GM18505 (cell line): ENCODE data around the gene COL2A1.
A peak's percentile ranks its signal among the peaks of the same experiment; 100 is the strongest.

Source experiments
- ATAC-seq: cut with Tn5 transposase; IDR thresholded peaks from one replicate; pipeline ENCODE4 v1.9.1; 2021; ENCODE audit not compliant: unreplicated experiment
- POLR2A ChIP-seq: IDR thresholded peaks from 4 replicates; pipeline ENCODE4 v1.6.1; 2011; ENCODE audit warnings: borderline replicate concordance; ENCODE audit not compliant: insufficient read depth, insufficient read length; ENCODE audit errors: extremely low read depth

The COL2A1 gene

DNA sequence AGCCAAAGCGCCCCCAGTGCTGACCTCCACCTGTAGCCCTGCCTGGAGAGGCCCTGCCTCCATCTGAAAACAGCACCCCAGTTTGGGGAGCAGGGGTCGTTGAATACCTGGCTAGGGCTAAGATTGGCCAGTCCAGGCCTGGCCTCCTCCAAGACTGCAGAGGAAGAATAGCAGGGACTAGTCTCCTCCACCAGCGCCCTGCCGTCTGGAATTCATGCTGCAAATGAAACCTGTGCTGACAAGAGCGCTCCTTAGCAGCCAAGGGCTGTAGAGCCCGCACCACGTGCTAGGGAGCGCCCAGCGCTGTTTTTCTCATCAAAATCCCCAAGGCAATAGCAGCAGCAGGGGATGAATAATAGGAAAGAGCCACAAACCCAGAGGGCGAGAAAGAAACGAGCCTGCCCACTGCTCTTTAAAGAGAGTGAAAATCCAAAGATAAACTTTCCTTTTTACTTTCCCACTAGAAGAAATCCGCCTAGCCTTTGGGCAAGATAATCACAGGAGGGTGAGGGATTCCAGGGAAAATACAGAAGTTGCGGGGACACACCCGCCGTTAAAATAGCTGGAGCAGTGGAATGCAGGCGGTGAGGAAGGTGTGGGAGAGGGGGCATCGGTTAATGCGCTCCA is 3.3 kb downstream of the COL2A1 start:
- no peak for TF ChIP-seq POLR2A
- no peak for ATAC-seq

DNA sequence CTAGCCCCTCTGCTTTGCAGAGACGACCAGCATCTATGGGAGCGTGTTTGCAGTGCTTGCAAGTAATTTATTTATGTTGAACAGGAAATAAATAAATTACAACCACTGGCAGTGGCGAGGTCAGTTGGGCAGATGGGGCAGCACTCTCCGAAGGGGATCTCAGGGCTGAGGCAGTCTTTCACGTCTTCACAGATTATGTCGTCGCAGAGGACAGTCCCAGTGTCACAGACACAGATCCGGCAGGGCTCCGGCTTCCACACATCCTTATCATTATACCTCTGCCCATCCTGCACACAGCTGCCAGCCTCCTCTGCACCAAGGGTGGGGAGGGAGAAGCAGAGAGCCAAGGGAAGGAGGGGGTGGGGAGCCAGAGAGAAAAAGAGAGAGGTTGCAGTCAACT is 4.5 kb downstream of the COL2A1 start:
- no peak for TF ChIP-seq POLR2A

DNA sequence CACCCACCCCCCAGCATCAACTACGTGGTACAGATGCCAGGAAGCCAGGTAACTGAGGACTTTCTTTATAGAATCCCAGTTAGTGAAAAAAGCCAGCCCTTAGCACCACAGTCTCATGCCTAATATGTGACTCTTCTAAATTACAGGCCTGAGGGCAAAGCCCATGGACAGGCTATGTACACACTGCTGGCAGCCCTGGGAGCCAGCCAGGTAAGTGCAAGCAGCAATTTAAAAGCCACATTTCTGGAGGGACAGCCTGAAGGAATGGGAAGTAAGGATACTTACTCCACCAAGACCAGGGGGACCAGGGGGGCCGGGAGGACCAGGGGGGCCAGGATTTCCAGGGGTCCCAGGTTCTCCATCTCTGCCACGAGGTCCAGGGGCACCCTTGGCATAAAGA is 7.0 kb downstream of the COL2A1 start:
- no peak for ATAC-seq
- TF ChIP-seq POLR2A = no peak

More for the DNA sequence above, 4.5 kb downstream of the COL2A1 start:
- ATAC-seq = no peak

GRCh38 chr12:47995981-47996401 is 8.3 kb downstream of the COL2A1 start:
- no peak for TF ChIP-seq POLR2A
- no peak for ATAC-seq

DNA sequence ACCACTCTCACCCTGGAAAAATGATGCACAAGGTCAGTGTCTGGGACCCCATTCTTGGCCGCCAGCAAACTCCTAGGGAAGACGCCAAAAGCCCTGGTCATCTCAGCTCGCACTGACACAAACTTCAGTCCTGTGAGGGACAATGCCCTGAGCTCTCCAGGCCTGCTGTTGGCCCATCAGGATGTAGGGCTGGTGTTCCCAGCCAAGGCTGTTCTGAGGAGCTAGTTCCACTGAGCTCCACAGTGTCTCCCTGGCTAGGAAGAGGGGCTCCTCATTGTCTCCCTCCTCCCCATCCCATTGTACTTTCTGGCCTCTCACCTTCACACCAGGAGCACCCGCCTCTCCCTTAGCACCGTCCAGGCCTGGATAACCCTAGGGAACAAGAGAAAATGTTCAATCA is 10.8 kb downstream of the COL2A1 start:
- ATAC-seq = no peak
- no peak for TF ChIP-seq POLR2A

GRCh38 chr12:47992776-47993175 is 11.5 kb downstream of the COL2A1 start:
- ATAC-seq = no peak
- no peak for TF ChIP-seq POLR2A

DNA sequence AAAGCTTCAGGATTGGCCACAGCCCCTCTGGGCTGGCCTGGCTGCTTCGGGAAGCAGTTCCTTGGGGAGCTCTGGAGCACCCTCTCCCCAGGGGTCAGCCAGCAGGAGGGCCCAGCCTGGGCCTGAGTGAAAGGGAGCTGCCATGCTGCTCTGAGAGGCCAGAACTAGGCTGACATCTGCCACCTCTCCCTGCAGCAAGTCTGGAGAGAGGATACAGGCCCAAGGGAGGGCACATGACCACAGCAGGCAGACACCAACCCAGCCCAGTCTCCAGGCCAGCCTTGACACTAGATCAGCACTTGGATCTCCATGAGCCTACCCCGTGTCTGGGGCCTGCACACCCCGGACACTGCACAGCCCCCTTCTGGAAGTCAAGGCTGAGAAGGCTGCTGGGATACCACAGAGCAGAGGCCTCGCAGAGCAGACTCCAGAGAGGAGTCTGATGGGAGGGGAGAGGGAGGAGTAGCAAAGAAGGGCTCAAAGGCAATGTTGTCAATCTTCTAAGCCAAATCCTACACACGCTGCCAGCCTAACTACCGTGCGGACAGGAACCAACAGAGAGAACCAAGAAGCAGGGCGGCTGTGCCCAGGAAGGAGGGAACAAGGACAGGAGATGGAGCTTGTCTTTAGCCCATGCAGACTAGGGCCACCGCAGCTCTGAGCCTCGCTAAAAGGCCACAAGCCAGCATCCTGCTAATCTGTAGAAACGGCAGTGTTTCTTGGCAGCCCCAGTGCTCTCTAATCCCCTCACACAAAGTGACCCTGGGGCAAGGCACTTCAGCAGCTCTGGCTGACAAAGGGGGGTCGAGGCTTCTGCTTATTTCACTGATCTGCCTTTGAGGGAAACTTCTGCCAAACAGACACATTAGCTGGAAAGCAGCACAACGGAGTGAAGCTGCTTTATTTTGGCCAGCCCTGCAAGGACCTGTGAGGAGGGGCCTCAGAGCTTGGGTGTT is 12.9 kb downstream of the COL2A1 start:
- TF ChIP-seq POLR2A = no peak
- no peak for ATAC-seq

DNA sequence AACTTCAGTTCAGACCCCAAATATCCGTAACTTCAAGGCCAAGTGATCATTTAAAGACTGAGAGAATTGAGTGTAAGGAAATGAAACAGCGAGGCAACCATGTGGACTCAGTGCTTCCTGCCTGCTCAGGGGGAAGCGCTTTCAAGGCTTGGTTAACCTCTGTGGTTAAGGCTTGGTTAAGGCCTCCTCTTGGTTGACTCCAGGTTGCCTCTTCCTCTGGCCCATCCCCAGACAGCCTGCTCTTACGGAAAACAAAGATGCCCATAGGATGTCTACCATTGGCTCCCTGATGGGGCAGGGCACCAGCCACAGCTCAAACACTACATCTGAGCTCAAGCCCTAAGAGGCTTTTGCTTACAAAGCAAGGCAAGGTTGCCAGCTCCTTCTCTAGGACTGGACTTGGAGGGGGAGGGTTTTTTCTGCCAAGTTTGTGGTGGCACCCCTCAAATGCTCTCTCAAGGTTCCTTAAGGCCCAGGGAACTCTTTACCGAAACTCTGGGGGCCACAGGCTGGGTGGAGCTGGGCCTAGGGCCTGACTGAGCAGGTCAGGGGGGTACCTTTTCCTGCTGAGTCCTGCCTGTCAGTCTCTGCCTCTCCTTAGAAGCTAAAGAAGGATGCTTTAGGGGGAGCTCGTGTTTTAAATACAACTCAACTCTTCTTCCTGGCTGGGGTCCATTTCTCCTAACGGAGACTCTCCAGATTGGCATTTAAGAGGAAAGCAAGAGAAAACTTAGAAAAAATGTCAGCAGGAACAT is 13.7 kb downstream of the COL2A1 start:
- TF ChIP-seq POLR2A = no peak
- ATAC-seq = peak; percentile 88

DNA sequence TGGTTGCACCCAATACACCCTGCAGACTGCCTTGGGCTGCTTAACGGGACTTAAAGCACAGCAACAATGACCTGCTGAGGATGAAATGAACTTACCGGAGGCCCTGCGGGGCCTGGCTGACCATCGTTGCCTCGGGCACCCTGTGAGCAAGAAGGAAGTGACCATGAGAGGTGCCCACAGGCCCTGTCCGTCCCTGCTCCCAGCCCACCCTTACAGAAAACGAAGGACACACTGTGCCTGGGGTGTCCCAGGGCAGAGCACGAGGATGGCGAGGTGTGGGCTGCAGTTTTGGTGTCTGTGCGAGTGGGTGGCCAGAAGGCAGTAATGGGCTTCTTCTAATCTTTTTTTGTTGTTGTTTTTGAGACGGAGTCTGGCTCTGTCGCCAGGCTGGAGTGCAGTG is 14.6 kb downstream of the COL2A1 start:
- ATAC-seq = no peak
- TF ChIP-seq POLR2A = no peak

DNA sequence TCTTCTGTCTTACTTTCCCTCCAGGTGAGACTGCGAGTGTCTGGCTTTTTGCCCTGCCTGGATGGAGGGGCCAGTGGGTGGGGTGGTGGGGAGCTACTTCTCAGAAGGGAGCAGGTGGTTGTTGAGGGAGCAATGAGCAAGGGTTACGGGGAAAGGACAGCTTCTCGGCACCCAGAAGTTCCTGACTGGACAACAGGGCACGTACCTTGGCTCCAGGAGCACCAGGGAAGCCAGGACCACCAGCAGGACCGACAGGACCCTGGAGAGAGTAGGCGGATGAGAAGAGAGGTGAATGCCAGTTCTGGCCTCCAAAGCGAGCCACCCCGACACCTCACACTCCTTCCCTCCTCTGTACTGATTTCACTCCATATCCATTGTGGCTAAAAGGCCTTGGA is 15.3 kb downstream of the COL2A1 start:
- no peak for TF ChIP-seq POLR2A
- ATAC-seq = no peak

GRCh38 chr12:47988073-47989022 is 15.9 kb downstream of the COL2A1 start:
- no peak for ATAC-seq
- no peak for TF ChIP-seq POLR2A

GRCh38 chr12:47987411-47988072 is 16.7 kb downstream of the COL2A1 start:
- TF ChIP-seq POLR2A = no peak
- ATAC-seq = no peak

DNA sequence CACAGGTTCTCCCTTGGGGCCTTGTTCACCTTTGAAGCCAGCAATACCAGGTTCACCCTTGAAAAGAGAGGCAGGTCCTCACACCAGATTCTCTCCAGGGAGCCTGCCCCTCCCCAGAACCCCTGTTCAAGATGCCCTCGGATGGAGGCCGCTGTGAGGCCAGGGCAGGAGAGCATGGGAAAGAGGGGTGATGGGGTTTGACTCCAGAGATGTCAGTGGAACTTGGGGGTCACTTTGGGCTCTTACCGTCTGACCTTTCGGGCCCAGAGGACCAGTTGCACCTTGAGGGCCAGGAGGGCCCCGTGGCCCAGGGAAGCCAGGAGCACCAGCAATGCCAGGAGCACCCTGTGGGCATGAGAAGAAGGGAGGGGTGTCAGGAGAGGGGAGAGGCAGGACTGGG is 17.4 kb downstream of the COL2A1 start:
- no peak for ATAC-seq

DNA sequence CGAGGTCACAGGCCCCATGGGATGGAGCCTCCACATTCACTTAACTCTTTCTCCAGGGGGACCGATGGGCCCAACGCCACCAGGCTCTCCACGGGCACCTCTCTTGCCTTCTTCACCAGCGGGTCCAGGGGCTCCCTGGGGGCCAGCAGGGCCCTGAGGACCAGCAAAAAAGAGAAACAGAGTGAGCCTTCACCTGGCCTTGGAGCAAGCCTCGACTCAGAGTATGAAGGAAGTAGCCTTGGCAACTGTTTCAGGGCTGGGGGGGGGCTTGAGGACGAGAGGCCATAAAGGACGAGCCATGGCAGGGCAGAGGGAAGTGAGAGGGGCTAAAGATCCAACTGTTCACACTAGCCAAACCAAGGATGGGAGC is 18.0 kb downstream of the COL2A1 start:
- no peak for TF ChIP-seq POLR2A
- no peak for ATAC-seq

More for the DNA sequence above, 17.4 kb downstream of the COL2A1 start:
- no peak for TF ChIP-seq POLR2A
